ENCODE results near the gene BMP8B.
"Not testable (repeated sequence)": the region's sequence is repeated elsewhere in the genome, so short reads cannot be mapped to it uniquely, and the experiment has no call there.

The BMP8B gene

GRCh38 chr1:39788758-39789570 lies at the start of gene BMP8B:
Gene BMP8B (minus strand): TSS chr1:39788865. CDS start chr1:39788485, 380 bp downstream.
- DNase-seq (ENCODE audit: low read depth) = no peak

DNA sequence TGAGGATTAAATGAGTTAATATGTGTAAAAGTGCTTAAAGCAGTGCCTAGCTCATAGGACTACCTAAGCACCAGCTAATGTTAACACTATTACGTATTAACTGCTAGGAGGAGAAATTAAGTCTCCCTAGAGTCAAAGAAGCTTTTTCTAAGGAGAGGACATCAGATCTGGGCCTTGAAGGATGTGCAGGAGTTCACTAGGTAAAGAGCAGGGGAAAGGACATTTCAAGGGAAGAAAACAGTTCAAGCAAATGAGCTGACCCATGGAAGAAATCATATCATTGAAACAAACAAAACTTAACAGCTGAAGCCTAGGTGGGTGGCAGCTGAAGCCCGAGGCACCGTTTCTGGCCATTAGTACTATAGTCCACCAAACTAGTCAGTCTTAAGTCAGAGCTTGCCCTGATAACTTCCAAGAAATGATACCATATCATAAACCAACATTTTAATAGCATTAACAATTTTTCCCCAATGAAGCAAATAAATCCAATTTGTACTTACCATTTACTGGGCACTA lies 48.0 kb upstream of the BMP8B start:
- no peak for DNase-seq (ENCODE audit: low read depth)

- DNase-seq (ENCODE audit: low read depth) = no peak
These were observed 47.4 kb upstream of the BMP8B start for GRCh38 chr1:39835935-39836594.

DNA sequence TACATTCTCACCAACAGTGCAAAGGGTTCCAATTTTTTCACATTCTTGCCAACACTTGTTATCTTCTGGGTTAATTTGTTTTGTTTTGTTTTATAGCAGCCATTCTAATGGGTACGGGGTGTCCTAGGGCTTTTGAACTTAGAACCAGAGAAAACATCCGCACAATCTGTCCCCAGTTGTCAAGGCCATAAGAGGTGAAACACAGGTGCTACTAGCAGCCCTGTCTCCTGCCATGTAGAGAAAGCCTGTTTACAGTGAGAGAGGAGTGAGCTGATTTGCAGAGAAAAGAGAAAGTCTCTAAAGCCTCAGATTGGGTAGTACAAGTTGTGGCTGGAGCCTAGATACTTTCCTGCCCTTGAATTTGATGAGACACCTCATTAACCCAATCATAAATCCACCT lies 46.4 kb upstream of the BMP8B start:
- no peak for DNase-seq (ENCODE audit: low read depth)

DNA sequence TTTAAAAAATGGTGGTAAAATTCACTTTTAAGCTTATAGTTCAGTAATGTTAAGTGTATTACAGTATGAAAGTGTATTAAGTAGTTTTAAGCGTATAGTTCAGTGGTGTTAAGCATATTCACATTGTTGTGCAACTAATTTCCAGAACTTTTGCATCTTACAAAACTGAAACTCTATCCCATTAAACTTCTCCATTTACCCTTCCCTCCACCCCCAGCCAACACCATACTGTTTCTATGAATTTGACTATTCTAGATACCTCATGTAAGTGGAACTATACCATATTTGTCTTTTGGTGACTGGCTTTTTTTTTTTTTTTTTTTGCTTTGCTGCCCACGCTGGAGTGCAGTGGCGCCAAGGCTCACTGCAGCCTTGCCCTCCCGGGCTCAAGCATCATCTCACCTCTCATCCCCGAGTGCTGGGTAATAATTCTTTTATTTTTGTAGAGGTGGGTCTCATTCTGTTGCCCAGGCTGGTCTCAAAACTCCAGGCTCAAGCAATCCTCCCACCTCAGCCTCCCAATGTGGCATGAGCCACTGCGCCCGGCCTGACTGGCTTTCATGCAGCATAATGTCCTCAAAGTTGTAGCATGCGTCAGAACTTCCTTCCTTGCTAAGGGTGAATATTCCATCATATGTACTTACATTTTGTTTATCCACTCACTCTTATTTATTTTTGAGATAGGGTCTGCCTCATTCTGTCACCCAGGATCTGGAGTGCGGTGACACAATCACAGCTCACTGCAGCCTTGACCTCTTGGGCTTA lies 45.1 kb upstream of the BMP8B start:
- DNase-seq (ENCODE audit: low read depth) = no peak

DNA sequence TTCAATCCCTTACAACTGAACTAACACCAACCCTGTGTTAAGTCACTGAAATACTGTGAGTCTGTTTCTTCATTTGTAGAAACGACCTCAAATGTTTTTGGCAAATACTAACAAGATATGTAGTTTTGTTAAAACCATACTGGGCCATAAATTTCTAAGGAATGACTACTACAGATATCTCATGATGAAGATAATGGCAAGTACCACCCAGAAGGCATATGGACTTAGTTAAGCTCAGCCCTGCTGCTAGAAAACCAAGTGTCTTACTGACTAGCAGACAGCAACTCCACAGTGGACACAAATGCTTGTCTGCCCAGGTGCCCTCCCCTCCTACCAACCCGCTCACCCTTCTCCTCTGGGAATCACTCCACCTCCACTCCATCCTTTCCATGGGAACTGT lies 44.5 kb upstream of the BMP8B start:
- no peak for DNase-seq (ENCODE audit: low read depth)

- no peak for DNase-seq (ENCODE audit: low read depth)
These were observed 43.6 kb upstream of the BMP8B start for GRCh38 chr1:39832294-39832693.

GRCh38 chr1:39829791-39830533 lies 41.3 kb upstream of the BMP8B start:
- DNase-seq (ENCODE audit: low read depth) = no peak

- no peak for DNase-seq (ENCODE audit: low read depth)
These were observed 40.1 kb upstream of the BMP8B start for GRCh38 chr1:39828734-39829133.

DNA sequence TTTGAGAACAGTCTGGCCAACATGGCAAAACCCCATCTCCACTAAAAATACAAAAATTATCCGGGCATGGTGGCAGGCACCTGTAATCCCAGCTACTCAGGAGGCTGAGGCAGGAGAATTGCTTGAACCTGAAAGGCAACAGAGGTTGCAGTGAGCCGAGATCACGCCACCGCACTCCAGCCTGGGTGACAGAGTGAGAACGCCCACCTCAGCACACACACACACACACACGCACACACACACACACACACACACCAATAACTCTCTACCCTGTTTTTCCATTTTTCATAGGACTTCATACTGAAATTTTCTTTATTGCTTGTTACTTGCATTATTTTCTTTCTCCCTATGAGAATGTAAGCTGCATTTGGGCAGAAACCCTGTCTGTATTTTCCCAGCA lies 39.6 kb upstream of the BMP8B start:
- not testable (repeated sequence) for DNase-seq (ENCODE audit: low read depth)

DNA sequence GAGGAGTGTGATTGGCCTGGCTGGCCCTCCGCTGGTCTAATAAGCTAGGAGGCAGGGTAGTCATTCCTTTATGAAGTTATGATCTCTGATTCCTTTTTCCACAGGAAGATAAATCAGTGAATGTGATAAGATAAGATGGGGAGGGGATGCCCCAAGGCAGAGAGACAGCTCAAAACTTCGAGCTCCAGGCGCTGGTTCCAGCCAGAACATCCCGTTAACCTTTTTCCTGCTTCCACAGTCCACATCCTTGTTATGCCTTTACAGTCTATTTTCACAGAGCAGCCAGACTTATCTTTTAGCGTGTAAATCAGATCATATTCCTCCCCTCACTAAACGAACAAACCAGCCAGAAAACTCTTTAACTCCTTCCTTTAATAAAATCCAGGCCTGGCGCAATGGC lies 38.5 kb upstream of the BMP8B start:
- no peak for DNase-seq (ENCODE audit: low read depth)

- DNase-seq (ENCODE audit: low read depth) = no peak
These were observed 37.9 kb upstream of the BMP8B start for GRCh38 chr1:39826583-39826982.

- no peak for DNase-seq (ENCODE audit: low read depth)
These were observed 36.8 kb upstream of the BMP8B start for GRCh38 chr1:39825432-39825941.

DNA sequence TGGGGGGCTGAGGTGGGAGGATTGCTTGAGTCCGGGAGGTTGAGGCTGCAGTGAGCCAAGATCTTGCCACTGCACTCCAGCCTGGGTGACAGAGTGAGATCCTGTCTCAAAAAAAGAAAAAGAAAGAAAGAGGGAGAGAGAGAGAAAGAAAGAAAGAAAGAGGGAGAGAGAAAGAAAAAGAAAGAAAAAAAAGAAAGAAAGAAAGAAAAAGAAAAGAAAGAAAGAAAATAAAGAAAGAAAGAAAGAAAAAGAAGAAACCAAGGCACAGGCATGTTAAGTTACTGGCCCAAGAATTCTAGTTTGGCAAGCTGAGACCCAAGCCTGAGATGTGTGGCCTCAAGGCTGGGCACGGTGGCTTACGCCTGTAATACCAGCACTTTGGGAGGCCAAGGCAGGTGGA lies 34.8 kb upstream of the BMP8B start:
- not testable (repeated sequence) for DNase-seq (ENCODE audit: low read depth)

- no peak for DNase-seq (ENCODE audit: low read depth)
These were observed 33.5 kb upstream of the BMP8B start for GRCh38 chr1:39822146-39822545.

GRCh38 chr1:39819091-39819812 lies 30.6 kb upstream of the BMP8B start:
- DNase-seq (ENCODE audit: low read depth) = no peak

DNA sequence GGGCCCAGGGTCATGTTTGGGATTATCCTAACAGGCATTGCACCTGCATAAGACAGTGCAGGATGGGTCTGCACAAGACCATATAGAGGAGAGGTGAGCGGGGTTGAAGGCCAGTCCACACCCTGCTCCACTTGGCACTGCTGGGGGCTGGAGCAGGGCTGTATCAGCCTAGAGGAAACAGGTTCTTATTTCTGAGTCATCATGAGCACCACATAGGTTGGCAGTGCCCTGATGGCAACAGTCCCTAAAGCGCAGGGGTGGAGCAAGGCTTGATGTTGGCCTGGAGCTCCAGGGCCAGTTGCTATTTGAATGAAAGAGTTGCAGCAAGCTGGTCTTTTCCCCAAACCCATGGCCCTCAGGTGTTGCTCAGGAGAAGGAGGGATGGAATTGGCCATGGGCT lies 29.8 kb upstream of the BMP8B start:
- DNase-seq (ENCODE audit: low read depth) = no peak

GRCh38 chr1:39817091-39817932 lies 28.6 kb upstream of the BMP8B start:
- DNase-seq (ENCODE audit: low read depth) = not testable (repeated sequence)

- peak; percentile 80 for DNase-seq (ENCODE audit: low read depth)
These were observed 27.9 kb upstream of the BMP8B start for GRCh38 chr1:39816415-39817090.
